Measurements from ENCODE around the gene PITPNM1.

GRCh38 chr11:67542971-67543370 lies 37.8 kb upstream of the PITPNM1 start:
- TF ChIP-seq CTCF (IDR thresholded peaks at IDR 0.05) (no peak), POLR2A (IDR thresholded peaks at IDR 0.05) (no peak)

All from body of pancreas (tissue), 4 donors.